A549 (cell line): ENCODE data around the gene LSS. TPM values are rescaled to one million over a fixed set of nuclear protein-coding genes. Genes with fewer than 3 reads are reported as not detected.

ENCODE experiments used
- ATAC-seq, 2 experiments: fragments of 200-7000 bp in 1 of 2; fragments of >200 bp in 1 of 2; cut with Nextera tagmentation in 1 of 2; cut with Tn5 transposase in 1 of 2; 3 replicates each; pipeline versions ENCODE4 v1.8.0 to v1.9.1; 2018 to 2020; ENCODE audit warnings: mild to moderate bottlenecking in 1 of 2, moderate library complexity in 1 of 2
- CTCF ChIA-PET: fragments of 300-600 bp; sonication (Branson Sonifier 250); formaldehyde crosslinking; extraction: SDS; loops from one replicate; lab custom pipeline; 2021; ENCODE audit warnings: antibody characterized with exemption, inconsistent platforms; lab: Yijun Ruan, JAX
- POLR2A ChIA-PET: fragments of 350-600 bp; formaldehyde crosslinking; extraction: SDS; loops from one replicate; lab custom pipeline; 2021; ENCODE audit warnings: antibody characterized with exemption, inconsistent platforms; lab: Yijun Ruan, JAX
- DNase-seq, 2 experiments: peaks; one replicate each; pipeline versions ENCODE4 v3.0.0 to v3.0.0-alpha.2; 2011 to 2016; ENCODE audit warnings: low read depth in 1 of 2, low spot score in 1 of 2
- FAIRE-seq: peaks from 2 replicates; lab custom pipeline; 2011; peaks lifted over from hg19 to GRCh38; lab: Jason Lieb, UNC
- H3K27ac ChIP-seq, 2 experiments: fragments of >200 bp; sonication (Bioruptor Twin); formaldehyde crosslinking; 3 replicates each; pipeline ENCODE4 v1.5.1; 2016 to 2017
- H3K4me1 ChIP-seq: fragments of >200 bp; sonication (Bioruptor Twin); formaldehyde crosslinking; 3 replicates; pipeline ENCODE4 v1.6.1; 2016
- H3K4me2 ChIP-seq: fragments of >200 bp; sonication (Bioruptor Twin); formaldehyde crosslinking; 3 replicates; pipeline ENCODE4 v1.6.1; 2016
- H3K4me3 ChIP-seq: fragments of >200 bp; sonication (Bioruptor Twin); formaldehyde crosslinking; 3 replicates; pipeline ENCODE4 v1.5.1; 2016
- H3K9me3 ChIP-seq: fragments of >200 bp; sonication (Bioruptor Twin); formaldehyde crosslinking; 3 replicates; pipeline ENCODE4 v1.6.1; 2016
- CBX8 ChIP-seq: fragments of 200-600 bp; sonication (generic); IDR thresholded peaks from 2 replicates; pipeline ENCODE4 v1.6.1; 2016
- CEBPB ChIP-seq, 2 experiments: fragments of >200 bp in 1 of 2; sonication (Bioruptor Twin) in 1 of 2; formaldehyde crosslinking in 1 of 2; IDR thresholded peaks; 2 replicates each; pipeline ENCODE4 v1.6.1; 2012 to 2016
- CHD4 ChIP-seq: fragments of 200-600 bp; sonication (generic); IDR thresholded peaks from 2 replicates; pipeline ENCODE4 v1.6.1; 2016; ENCODE audit warnings: antibody characterized with exemption, mild to moderate bottlenecking, borderline replicate concordance
- CTCF ChIP-seq: fragments of >200 bp; sonication (Bioruptor Twin); formaldehyde crosslinking; IDR thresholded peaks from 3 replicates; pipeline ENCODE4 v1.5.1; 2016
- E2F6 ChIP-seq: IDR thresholded peaks from 2 replicates; pipeline ENCODE4 v1.6.1; 2012; ENCODE audit warnings: low read depth, borderline replicate concordance
- EHMT2 ChIP-seq: fragments of 200-600 bp; sonication (generic); IDR thresholded peaks from 2 replicates; pipeline ENCODE4 v1.6.1; 2016; ENCODE audit warnings: antibody characterized with exemption, low read depth, mild to moderate bottlenecking, moderate library complexity
- ESRRA ChIP-seq: fragments of 150-350 bp; IDR thresholded peaks from 2 replicates; pipeline ENCODE4 v1.6.1; 2014; ENCODE audit warnings: mild to moderate bottlenecking, low read length, borderline replicate concordance
- HES2 ChIP-seq: fragments of >200 bp; sonication (Bioruptor Twin); formaldehyde crosslinking; IDR thresholded peaks from 2 replicates; pipeline ENCODE4 v1.6.1; 2016
- HOXB13 ChIP-seq: fragments of 250-450 bp; sonication (Bioruptor Pico); IDR thresholded peaks from 2 replicates; pipeline ENCODE4 v1.5.0; 2020; ENCODE audit warnings: low read depth, mild to moderate bottlenecking, moderate library complexity
- KDM1A ChIP-seq: fragments of 200-600 bp; sonication (generic); IDR thresholded peaks from 2 replicates; pipeline ENCODE4 v1.6.1; 2016; ENCODE audit warnings: low read depth, mild to moderate bottlenecking
- KDM5A ChIP-seq: fragments of 200-600 bp; sonication (generic); IDR thresholded peaks from 2 replicates; pipeline ENCODE4 v1.6.1; 2016; ENCODE audit warnings: antibody characterized with exemption, mild to moderate bottlenecking
- MYC ChIP-seq: IDR thresholded peaks from 2 replicates; pipeline ENCODE4 v1.6.1; 2012; ENCODE audit warnings: mild to moderate bottlenecking, inconsistent platforms, low read length, improper control_type of control experiment, borderline replicate concordance
- PBX3 ChIP-seq: IDR thresholded peaks from 2 replicates; pipeline ENCODE4 v1.6.1; 2012
- POLR2A ChIP-seq: IDR thresholded peaks from 2 replicates; pipeline ENCODE4 v1.6.1; 2012; ENCODE audit warnings: mild to moderate bottlenecking, low read length
- POLR2AphosphoS2 ChIP-seq: conservative IDR thresholded peaks from 2 replicates; pipeline ENCODE4 v1.6.1; 2012; ENCODE audit warnings: low read length, improper control_type of control experiment, inconsistent platforms
- RAD21 ChIP-seq, 2 experiments: fragments of >200 bp in 1 of 2; sonication (Bioruptor Twin) in 1 of 2; formaldehyde crosslinking in 1 of 2; IDR thresholded peaks in 1 of 2; conservative IDR thresholded peaks in 1 of 2; 2 replicates in 1 of 2; 3 replicates in 1 of 2; pipeline ENCODE4 v1.6.1; 2012 to 2018; ENCODE audit warnings: inconsistent platforms in 1 of 2
- RNF2 ChIP-seq: fragments of 200-600 bp; sonication (generic); IDR thresholded peaks from 2 replicates; pipeline ENCODE4 v1.6.1; 2016; ENCODE audit warnings: low read depth, mild to moderate bottlenecking, antibody characterized with exemption, moderate library complexity, borderline replicate concordance
- SMC3 ChIP-seq: fragments of >200 bp; sonication (Bioruptor Twin); formaldehyde crosslinking; IDR thresholded peaks from 3 replicates; pipeline ENCODE4 v1.6.1; 2018; ENCODE audit warnings: inconsistent platforms
- USF2 ChIP-seq: fragments of 450-650 bp; IDR thresholded peaks from 2 replicates; pipeline ENCODE4 v1.6.1; 2014; ENCODE audit warnings: antibody characterized with exemption
- WGBS: methylation state at CpG from one replicate; pipeline ENCODE4 v1.1.6; 2017; ENCODE audit errors: missing lambda C conversion rate; 5-methylcytosine and 5-hydroxymethylcytosine counted together
- polyA plus RNA-seq, 4 experiments: library from polyadenylated mRNA; depleted of rRNA in 3 of 4; stranded (reverse); fragments of >200 nt; fragmentation: RNase III in 1 of 4; extraction: RNeasy Plus Mini Kit Qiagen cat#74134 plus additional on column Dnase treatment in 1 of 4; gene quantifications; 2 replicates in 3 of 4; 3 replicates in 1 of 4; pipeline ENCODE4 v1.2.3, GENCODE V29; 2011 to 2017

LSS gene
- polyA plus RNA-seq, 2 of the 4 experiments (the other 2 are of a cell fraction): 9.5 to 22.0 TPM

- ATAC-seq: no peak
- FAIRE-seq: no peak
- no peak overlapping the region for H3K27ac ChIP-seq
- ChIA-PET POLR2A (no interaction called here), CTCF (interaction anchor here (0.9 to 1.7 kb wide), 2 partner anchors 19 to 26 kb away, joined by 3 to 5 read pairs; partner anchors contain the start of genes MCM3AP and YBEY)
- H3K4me2 ChIP-seq: no peak overlapping the region
- no peak for TF ChIP-seq SMC3
- no peak for TF ChIP-seq EHMT2
- no peak for TF ChIP-seq POLR2AphosphoS2
- TF ChIP-seq CEBPB (IDR thresholded peaks at IDR 0.05): no peak
- TF ChIP-seq USF2: no peak
- TF ChIP-seq RAD21 (conservative IDR thresholded peaks at IDR 0.05 in 1 of 2, IDR thresholded peaks at IDR 0.05 in 1 of 2): no peak
- TF ChIP-seq MYC: no peak
- TF ChIP-seq CHD4: no peak
- TF ChIP-seq HES2: no peak
- WGBS: 94% methylated on average over 12 of the region's 19 CpGs
- no peak for DNase-seq
- H3K4me1 ChIP-seq: no peaks in the 10 kb centered on the region
- H3K9me3 ChIP-seq: no peaks in the 10 kb centered on the region
- no peak overlapping the region for H3K4me3 ChIP-seq
These were observed 38.4 kb upstream of the LSS start for GRCh38 chr21:46266946-46267345.

GRCh38 chr21:46265736-46266525 lies 37.4 kb upstream of the LSS start:
- ChIA-PET CTCF (interaction anchor here (0.8 kb wide), 1 partner anchor 25 kb away, joined by 3 read pairs; no protein-coding TSS in a partner anchor), POLR2A (no interaction called here)
- ATAC-seq: no peak; a peak in 1 of 6 replicates
- 86% methylated on average over 17 of the region's 26 CpGs for WGBS
- Histone ChIP-seq H3K4me1 (no peaks in the 10 kb centered on the region), H3K27ac (no peak overlapping the region), H3K4me2 (no peak overlapping the region), H3K4me3 (no peak overlapping the region), H3K9me3 (no peaks in the 10 kb centered on the region)
- TF ChIP-seq KDM5A: no peak
- no peak for TF ChIP-seq CTCF
- TF ChIP-seq RNF2: no peak
- no peak for TF ChIP-seq USF2
- no peak for TF ChIP-seq HOXB13
- no peak for TF ChIP-seq CBX8
- no peak for TF ChIP-seq E2F6
- TF ChIP-seq PBX3: no peak
- no peak for TF ChIP-seq KDM1A
- TF ChIP-seq ESRRA: no peak
- no peak for TF ChIP-seq POLR2A
- no peak for DNase-seq
- FAIRE-seq: no peak
